Measurements from ENCODE around the gene EXOC3L4.
"Not testable (repeated sequence)": the region's sequence is repeated elsewhere in the genome, so short reads cannot be mapped to it uniquely, and the experiment has no call there.

Gene EXOC3L4

GRCh38 chr14:103113774-103114173 is 19.2 kb downstream of the EXOC3L4 start:
- no peak for TF ChIP-seq CTCF (IDR thresholded peaks at IDR 0.05; ENCODE audit: low read depth, low read length)

GRCh38 chr14:103115086-103115679 is 20.7 kb downstream of the EXOC3L4 start:
- H3K4me3 ChIP-seq (replicated peaks in 1 of 2; ENCODE audit: low read depth in 2 of 2, low read length in 2 of 2) = not testable (repeated sequence)
- peak in 1 of 2 donors; percentile 38 for DNase-seq (ENCODE audit: low read depth in 2 of 2)

More at GRCh38 chr14:103113774-103114173, 19.2 kb downstream of the EXOC3L4 start:
- no peak for DNase-seq (ENCODE audit: low read depth in 2 of 2)
- H3K4me3 ChIP-seq (replicated peaks in 1 of 2; ENCODE audit: low read depth in 2 of 2, low read length in 2 of 2) = no peak overlapping the region

GRCh38 chr14:103115845-103116572 is 21.5 kb downstream of the EXOC3L4 start:
- no peak overlapping the region for H3K4me3 ChIP-seq (replicated peaks in 1 of 2; ENCODE audit: low read depth in 2 of 2, low read length in 2 of 2)
- peak in 1 of 2 donors; percentile 64 for DNase-seq (ENCODE audit: low read depth in 2 of 2)
- TF ChIP-seq CTCF (IDR thresholded peaks at IDR 0.05; ENCODE audit: low read depth, low read length) = no peak

GRCh38 chr14:103116636-103117035 is 22.1 kb downstream of the EXOC3L4 start:
- DNase-seq (ENCODE audit: low read depth in 2 of 2) = no peak
- no peak for TF ChIP-seq CTCF (IDR thresholded peaks at IDR 0.05; ENCODE audit: low read depth, low read length)
- H3K4me3 ChIP-seq (replicated peaks in 1 of 2; ENCODE audit: low read depth in 2 of 2, low read length in 2 of 2) = no peak overlapping the region

GRCh38 chr14:103117499-103117898 is 23.0 kb downstream of the EXOC3L4 start:
- DNase-seq (ENCODE audit: low read depth in 2 of 2); H3K4me3 ChIP-seq (replicated peaks in 1 of 2; ENCODE audit: low read depth in 2 of 2, low read length in 2 of 2): not testable (repeated sequence)

- peak; percentile 48 to 83 for DNase-seq (ENCODE audit: low read depth in 2 of 2)
- no peak for TF ChIP-seq CTCF (IDR thresholded peaks at IDR 0.05; ENCODE audit: low read depth, low read length)
- H3K4me3 ChIP-seq (replicated peaks in 1 of 2; ENCODE audit: low read depth in 2 of 2, low read length in 2 of 2) = no peak overlapping the region
These were observed 23.6 kb downstream of the EXOC3L4 start for GRCh38 chr14:103118018-103118662.

- TF ChIP-seq CTCF (IDR thresholded peaks at IDR 0.05; ENCODE audit: low read depth, low read length) = no peak
- no peak for DNase-seq (ENCODE audit: low read depth in 2 of 2)
- H3K4me3 ChIP-seq (replicated peaks in 1 of 2; ENCODE audit: low read depth in 2 of 2, low read length in 2 of 2) = no peak overlapping the region
These were observed 24.3 kb downstream of the EXOC3L4 start for GRCh38 chr14:103118663-103119404.

- not testable (repeated sequence) for H3K4me3 ChIP-seq (replicated peaks in 1 of 2; ENCODE audit: low read depth in 2 of 2, low read length in 2 of 2)
These were observed 25.0 kb downstream of the EXOC3L4 start for GRCh38 chr14:103119527-103119926.

More at GRCh38 chr14:103119527-103119926, 25.0 kb downstream of the EXOC3L4 start:
- DNase-seq (ENCODE audit: low read depth in 2 of 2) = not testable (repeated sequence)
